HL-60 (cell line): ENCODE data around the gene ALX4.

Experiments used
- DNase-seq, 2 experiments: peaks; one replicate each; pipeline ENCODE4 v3.0.0-alpha.2; 2010 to 2020; ENCODE audit warnings: low read depth in 1 of 2, low spot score in 1 of 2
- H3K27ac ChIP-seq: fragments of 250-450 bp; sonication (Bioruptor Pico); replicated peaks from 2 replicates; pipeline ENCODE4 v1.5.1; 2020; ENCODE audit warnings: mild to moderate bottlenecking, moderate library complexity
- H3K27me3 ChIP-seq: fragments of 250-450 bp; sonication (Bioruptor Pico); 2 replicates; pipeline ENCODE4 v1.5.1; 2021; ENCODE audit warnings: mild to moderate bottlenecking, moderate library complexity; ENCODE audit not compliant: insufficient read depth, poor library complexity, severe bottlenecking
- H3K4me3 ChIP-seq: replicated peaks from 2 replicates; pipeline ENCODE4 v1.5.1; 2011; ENCODE audit warnings: mild to moderate bottlenecking, control low read depth, low read length; ENCODE audit not compliant: insufficient read depth
- CTCF ChIP-seq: IDR thresholded peaks from one replicate; pipeline ENCODE4 v1.5.1; 2011; ENCODE audit warnings: low read length, control low read depth, inconsistent platforms; ENCODE audit not compliant: insufficient read depth
- GABPA ChIP-seq: IDR thresholded peaks from 2 replicates; pipeline ENCODE4 v1.6.1; 2012; ENCODE audit warnings: low read depth
- POLR2AphosphoS5 ChIP-seq: IDR thresholded peaks from 2 replicates; pipeline ENCODE4 v1.6.1; 2012; ENCODE audit warnings: low read depth
- REST ChIP-seq: IDR thresholded peaks from 2 replicates; pipeline ENCODE4 v1.6.1; 2012; ENCODE audit warnings: low read depth; ENCODE audit not compliant: insufficient replicate concordance
- SPI1 ChIP-seq: IDR thresholded peaks from 2 replicates; pipeline ENCODE4 v1.6.1; 2012; ENCODE audit warnings: low read depth, mild to moderate bottlenecking, borderline replicate concordance

Gene ALX4

GRCh38 chr11:44351006-44351660 is 41.2 kb upstream of the ALX4 start:
- no peak overlapping the region for H3K27ac ChIP-seq
- TF ChIP-seq POLR2AphosphoS5 (no peak), GABPA (no peak), SPI1 (peak; percentile 57; the same call in 1 of the 2 replicates), REST (no peak), CTCF (no peak)
- no peaks in the 10 kb centered on the region for H3K27me3 ChIP-seq
- H3K4me3 ChIP-seq: no peak overlapping the region
- peak in 1 of 2 experiments; percentile 5 for DNase-seq

- no peak overlapping the region for H3K4me3 ChIP-seq
- H3K27me3 ChIP-seq: no peaks in the 10 kb centered on the region
- no peak for DNase-seq
- TF ChIP-seq SPI1 (no peak), GABPA (no peak), CTCF (no peak), REST (no peak), POLR2AphosphoS5 (no peak)
- H3K27ac ChIP-seq: no peak overlapping the region
These were observed 39.4 kb upstream of the ALX4 start for GRCh38 chr11:44349328-44349727.

GRCh38 chr11:44348721-44349120 is 38.8 kb upstream of the ALX4 start:
- Histone ChIP-seq H3K4me3 (no peak overlapping the region), H3K27me3 (no peaks in the 10 kb centered on the region), H3K27ac (no peak overlapping the region)
- TF ChIP-seq POLR2AphosphoS5: no peak
- TF ChIP-seq GABPA: no peak
- no peak for TF ChIP-seq REST
- no peak for TF ChIP-seq CTCF
- TF ChIP-seq SPI1: no peak
- DNase-seq: no peak
